Measurements from ENCODE around the gene RAP1GAP2.
A peak's percentile ranks its signal among the peaks of the same experiment; 100 is the strongest.
"Not testable (repeated sequence)": the region's sequence is repeated elsewhere in the genome, so short reads cannot be mapped to it uniquely, and the experiment has no call there.

RAP1GAP2 gene

DNA sequence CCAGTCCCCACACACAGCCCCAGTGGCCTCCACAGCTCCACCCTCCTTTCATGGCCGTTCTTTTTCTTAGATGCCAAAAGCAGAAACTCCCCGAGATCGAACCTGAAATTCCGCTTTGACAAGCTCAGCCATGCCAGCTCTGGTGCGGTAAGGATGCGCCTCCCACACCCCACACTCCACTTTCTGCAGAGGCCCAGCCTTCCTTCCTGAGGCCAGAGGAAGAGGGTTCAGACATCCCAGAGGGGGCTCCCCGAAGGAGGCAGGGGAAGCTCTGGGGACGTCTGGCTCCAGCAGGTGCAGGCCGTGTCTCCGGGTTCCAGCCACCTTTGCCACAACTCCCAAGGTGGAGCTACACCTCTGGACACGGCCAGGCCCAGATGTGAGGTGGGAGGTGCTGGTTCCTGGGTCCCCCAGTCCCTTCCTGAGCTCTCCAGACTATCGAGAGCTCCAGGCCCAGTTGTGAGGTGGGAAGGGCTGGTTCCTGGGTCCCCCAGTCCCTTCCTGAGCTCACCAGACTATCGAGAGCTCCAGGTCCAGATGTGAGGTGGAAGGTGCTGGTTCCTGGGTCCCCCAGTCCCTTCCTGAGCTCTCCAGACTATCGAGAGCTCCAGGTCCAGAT, 234.7 kb downstream of the RAP1GAP2 start:
- DNase-seq = not testable (repeated sequence)

DNA sequence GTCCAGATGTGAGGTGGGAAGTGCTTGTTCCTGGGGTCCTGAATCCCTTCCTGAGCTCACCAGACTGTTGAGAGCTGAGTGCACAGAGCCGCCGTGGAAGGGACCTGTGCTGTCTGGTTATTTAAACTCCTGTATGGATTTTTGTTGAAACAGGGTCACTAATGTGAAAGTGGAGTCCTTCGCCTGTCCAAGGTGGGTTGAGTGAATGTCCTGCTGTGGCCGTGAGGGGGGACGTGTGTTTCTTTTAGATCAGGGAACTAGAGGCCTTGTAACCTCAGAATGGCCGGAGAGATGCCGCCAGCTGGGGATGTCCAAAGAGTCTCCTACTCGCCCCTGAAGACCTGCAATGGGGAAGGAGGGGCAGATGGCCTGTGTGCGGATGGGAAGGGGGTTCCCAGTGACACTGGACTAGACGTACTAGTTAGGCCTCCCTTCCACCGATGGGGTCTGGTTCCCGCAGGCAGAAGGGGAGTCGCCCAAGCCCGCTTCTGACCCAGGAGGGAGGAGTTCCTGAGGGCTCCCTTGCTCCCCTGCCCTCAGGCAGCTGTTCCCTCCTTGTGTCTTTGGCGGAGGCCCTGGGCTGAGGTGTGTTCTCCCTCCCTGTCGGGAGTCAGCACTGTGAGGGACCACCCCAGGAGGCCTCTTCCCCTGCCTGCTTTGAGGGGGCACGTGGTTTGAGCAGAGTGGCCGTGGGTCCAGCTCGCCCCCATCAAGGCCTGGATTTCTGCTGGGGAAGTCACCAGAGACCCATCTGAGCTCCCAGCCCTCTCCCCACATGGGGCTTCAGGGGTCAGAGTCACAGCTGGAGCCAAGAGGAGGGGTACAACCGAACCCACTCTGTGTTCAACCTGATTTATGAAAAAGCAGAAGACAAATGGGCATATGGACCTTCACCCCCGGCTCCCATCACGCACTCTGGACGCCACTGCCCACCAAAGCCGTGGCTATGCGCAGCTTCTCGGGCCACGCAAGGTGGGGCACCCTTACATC, 236.3 kb downstream of the RAP1GAP2 start:
- no peak for DNase-seq

DNA sequence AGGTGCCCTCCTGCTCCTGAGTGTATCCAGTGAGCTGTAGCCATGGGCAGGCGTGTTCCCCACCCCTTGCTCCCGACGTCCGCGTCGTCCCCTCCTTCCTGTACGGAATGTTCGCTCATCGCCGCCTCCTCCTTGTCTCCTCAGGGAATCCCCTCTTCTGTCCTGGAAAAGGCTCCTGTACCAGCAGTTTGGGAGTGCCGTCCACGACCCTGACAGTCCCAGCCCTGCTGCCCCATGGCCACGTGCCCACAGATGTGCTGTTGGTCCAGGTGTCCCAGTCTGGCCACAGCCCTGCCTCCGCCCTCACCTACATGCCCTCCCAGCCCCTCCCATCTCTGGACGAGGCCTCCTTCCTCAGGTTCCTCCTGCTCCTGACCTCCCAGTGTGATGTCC, 237.0 kb downstream of the RAP1GAP2 start:
- no peak for DNase-seq

DNA sequence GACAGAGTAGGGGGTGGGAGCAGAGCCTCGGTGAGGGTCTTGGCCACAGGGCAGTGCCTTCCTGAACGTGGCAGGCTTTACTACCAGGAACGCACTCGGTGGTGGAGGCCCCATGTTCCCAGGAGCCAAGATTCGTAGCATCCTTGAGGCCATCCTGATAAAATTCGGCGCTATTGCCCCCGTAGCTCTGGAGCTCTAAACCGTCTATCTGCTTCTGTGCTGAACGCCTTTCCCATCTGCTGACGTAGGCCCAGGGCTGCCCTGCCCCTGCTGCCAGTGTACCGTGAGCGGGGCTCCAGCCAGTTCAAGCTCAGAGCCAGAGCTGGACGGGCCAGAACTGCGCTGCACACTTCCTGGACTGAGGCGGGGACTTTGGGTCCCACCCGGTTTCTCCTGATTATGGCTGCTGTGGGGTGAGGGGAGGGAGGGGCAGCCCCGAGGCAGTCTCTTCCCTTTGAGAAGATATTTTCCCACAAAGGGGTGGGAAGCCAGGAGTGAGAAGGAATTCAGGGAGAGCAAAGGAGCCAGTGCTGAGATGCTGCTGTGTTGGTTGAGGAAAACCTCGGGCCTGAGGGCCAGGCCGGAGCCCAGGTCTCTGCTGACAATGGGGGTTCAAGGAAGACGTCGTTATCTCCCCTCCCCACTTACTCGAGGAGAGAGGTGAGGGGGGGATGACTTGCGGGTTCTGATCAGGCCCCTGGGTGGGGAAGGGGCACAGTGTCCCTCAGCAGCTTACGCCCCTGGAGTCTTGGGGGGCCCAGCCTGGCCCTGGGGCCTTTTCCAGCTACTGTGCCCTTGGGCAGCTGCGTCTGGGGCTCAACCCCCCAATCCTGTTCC, 237.7 kb downstream of the RAP1GAP2 start:
- no peak for DNase-seq

DNA sequence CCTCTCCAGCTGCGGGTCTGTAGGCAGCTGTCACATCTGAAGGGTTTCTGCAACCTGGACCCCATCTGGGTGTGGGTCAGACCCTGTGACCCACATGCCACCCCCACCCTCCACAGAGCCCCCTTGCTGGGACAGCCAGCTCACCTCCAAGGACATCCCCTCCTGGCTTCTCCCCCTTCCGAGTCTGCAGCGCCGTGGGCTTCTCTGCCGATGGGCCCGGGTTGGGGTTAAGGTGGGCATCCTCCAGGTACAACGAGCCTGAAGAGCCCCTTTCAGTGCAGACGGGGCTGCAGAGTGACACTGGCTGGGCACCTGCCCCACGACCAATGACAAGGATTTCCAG, 238.3 kb downstream of the RAP1GAP2 start:
- DNase-seq = no peak

DNA sequence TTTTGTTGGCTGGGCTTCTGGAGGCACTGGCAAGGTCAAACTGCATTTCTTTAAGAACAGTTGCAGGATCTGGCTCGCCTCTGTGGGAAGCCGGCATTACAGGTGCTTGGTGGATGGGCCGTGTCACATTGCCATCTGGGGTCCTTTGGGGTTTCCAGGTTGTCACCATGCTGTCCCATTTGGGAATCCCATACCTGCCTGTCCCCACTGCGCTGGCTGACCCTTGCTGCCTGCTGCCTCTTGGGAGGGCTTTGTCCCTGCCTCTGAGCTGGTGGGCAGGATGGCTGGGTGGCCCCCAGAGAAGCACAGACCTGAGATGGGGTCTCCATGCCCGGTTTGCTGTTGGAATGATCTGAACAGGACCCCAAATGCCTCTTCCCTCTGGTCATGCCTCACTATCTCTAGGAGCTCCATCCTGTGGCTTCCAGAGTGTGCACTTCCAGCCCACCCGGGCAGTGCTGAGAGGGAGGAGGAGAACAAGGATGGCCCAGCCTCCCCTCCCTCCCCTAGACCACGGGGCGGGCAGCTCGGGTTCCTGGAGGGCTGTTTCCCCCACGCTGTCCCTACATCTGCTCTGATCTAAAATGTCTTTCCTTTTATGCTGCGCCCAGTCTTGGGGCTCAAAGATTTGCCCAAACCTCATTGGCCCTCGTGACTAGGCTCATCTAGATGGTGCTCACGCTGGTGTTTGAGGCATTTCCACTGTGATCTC, 239.2 kb downstream of the RAP1GAP2 start:
- DNase-seq = no peak

DNA sequence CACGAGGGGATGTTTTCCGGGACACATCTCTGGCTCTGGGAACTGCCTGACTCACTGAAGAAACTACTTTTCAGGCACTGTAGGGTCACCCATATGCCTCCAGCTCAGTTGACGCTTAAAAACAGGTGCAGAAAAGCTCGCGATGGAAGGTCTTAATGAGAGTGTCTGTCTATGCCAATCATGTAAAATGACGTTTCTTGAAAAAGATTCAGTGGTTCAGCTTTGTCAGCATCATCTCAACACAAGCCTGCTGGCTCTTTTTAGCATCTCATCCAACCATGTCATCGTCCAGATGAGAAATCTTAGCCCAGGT, 239.7 kb downstream of the RAP1GAP2 start:
- no peak for DNase-seq

DNA sequence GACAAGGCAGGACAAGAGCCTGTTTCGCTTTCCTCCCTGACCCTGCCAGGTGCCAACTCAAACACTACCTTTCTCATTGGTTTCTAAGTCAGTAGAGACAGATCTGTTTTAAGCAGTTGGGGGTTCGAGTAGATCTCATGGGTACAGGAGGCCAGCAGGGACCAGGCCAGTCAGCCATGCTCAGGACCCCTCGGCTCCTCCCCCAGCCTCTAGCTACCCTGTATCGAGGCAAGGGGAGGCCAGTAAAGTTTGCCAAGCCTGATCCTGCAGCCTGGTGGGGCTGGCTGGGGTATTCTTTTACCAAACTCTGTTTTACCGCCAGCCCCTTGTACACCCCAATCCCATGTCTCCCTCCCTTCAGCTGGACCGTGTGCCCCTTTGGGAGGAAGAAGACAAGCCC, 240.6 kb downstream of the RAP1GAP2 start:
- no peak for DNase-seq

DNA sequence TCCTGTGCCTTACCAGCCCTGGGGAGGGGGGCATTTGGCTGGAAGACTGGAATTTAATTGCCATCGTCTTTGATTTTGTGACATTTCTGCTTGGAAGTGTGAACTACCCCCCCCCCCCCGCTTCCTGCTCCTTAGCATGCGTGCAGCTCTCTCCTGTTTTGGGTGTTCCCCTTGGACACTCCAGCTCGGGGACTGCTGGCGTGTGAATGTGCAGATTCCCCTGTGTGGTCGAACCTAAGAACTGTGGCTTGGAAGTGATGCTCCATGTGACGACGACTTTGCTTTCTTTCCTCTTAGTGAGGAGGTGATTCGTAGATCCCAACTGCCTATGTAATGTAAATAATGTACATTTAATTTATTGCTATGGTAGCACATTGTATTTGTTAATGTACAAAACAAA, 241.0 kb downstream of the RAP1GAP2 start:
- DNase-seq = no peak

DNA sequence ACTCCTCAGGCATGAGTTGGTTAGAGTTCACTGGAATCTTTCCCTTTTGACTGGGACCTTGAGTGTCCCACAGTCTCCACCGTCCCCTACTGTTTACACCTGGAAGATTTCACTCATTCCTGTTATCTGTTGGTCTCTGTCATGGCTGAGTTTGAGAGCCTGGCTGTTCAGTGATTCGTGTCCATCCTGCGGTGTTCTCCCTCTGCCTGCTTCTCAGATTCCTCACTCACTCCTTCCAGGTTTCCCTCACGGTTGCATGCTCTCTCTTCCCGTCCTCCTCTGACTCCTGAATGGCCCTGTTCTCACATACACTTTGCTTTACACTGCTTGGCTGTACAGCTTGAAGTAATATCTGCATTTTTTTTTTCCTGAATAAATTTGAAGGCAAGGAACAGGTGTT, 242.7 kb downstream of the RAP1GAP2 start:
- no peak for DNase-seq

DNA sequence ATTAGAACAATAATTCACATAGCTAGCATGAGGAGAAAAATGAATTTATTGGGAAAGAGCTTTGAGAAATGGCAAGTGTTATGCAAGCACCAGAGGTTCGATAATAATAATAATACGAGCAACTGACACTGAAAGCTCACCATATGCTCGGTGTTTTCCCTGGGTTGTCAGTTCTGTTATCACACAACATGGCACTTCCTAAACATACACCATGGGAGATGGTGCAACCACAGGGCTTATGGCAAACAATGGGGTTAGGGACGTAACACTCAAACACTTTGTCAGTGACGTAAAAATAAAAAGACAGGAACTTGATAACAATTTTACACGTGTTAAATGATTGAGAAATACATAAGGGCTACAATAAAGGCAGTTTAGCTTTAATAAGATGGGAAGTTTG, 243.5 kb downstream of the RAP1GAP2 start:
- DNase-seq = no peak

DNA sequence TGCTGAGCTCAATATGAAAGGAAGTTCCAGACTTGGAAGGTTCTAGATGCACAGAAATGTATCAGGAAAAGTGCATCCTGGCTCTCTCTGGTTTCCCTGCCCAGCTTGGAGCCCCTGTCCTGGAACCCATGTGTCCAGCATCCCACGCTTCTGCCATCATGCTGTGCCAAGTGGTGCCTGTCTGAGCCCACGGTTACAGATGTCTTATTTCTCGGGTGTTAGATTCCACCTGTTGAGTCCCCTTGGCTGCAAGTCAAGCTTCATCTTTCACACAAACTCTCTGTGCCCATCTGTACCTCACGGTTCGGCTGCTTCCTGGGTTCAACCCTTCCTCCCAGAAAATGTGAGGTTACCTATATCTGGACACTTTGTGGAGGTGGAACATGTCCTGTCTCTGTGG, 244.6 kb downstream of the RAP1GAP2 start:
- DNase-seq = no peak

DNA sequence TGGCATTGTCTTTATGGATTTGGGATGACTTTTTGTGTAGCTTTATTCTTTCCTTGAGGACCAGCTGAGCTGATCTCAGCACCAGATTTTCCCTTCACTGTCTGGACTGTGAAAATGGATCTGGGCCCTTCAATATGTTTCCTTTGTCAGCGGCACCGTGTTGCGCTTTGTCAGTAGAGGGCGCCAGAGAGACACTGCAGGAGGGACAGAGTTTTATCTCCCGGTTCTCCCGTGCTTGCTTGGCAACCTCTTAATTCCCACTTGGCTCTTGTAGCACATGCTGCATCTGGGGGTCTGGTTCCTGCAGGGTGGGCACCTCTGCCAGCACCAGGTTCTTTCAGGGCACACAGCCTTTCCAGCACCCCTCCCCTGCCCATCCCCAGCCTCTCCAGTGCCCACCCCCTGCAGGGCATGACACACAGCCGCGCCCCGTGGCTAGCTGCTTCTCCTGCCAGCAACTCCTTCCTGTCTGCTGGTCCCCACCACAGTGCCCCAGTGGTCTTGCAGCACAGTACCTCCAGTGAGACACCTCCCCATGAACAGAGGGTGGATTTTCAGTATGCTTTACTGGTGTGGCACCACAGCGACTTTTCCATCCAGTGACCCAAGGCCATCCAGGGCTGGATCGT, 247.6 kb downstream of the RAP1GAP2 start:
- peak in 1 of 5 donors; percentile 15 for DNase-seq

DNA sequence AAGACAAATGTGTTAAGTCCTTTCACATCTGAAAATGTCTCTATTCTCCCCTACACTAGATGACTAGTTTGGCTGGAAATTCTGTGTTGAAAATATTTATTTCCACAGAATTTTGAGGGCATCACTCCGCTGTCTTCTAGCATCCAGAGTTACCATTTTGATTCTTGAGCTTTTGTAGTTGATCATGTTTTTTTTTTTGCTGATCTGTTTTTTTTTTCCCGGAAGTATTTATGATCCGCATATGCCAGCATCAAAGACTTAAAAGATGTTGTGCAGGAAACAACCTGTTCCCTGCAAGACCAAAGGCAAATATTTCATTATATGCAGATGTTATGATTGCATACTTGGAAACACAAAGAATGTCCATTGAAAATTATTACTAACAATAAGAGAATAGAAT, 250.5 kb downstream of the RAP1GAP2 start:
- no peak for DNase-seq

DNA sequence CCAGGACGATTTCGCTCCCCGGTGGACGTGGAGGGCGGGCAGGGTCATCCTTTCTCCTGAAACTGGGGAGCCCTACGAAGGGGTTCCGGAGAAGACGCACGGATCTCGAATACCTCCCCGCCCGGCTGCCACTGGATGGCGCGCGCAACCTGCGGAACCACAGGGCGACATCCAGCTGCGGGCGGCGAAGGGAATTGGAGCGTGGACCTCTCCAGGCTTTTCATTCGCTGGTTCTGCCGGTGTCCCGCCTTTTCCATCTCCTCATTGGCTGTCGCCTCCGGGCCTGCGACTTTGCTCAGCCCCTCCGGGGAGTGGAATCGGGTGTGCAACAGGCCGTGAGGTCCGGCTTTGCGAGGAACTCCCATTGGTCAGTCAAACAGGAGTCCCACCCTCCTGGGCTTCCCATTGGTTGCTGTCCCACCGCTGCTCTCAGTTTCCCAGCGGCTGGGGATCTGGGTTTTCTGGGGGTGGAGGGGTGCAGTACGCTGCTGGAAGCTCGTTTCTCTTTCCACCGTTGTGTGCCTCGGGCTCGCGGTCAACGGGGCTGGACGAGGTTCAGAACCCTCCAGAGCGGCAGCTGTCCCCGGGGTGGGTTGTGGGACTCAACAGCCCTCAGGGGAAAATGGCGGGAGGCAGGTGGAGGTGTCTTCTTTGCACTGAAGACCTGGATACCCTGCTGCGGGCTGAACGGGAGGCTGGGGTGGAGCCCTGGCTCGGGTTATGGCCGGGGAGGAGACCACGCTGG, 252.7 kb downstream of the RAP1GAP2 start:
- DNase-seq = peak; percentile 76 to 97 (median 89)

DNA sequence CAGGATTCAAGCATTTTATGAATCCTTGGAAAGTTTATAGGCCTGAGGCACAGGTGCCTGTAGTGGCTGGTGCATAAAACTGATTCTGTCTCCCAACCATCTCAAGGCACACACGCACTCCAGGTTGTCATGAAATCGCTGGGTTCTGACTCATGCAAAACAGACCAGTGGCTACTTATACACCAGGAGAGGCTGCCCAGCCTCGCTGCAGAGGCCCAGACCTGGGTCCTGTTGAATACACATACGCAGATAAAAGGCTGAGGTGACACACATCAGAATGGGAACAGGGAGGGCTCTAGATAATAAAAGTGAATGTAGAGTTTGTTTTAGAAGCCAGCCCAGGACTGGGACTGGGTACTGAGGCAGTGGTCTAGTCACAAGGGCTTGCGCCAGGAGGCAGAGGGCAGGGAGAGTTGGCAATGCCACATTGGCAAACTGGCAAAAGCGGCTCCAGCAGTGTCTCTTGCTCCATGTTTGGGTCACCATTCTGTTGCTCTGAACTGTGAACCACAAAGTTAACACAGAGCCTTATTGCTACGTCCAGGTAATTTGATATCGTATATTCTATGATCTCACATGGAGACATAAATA, 253.6 kb downstream of the RAP1GAP2 start:
- DNase-seq = no peak

DNA sequence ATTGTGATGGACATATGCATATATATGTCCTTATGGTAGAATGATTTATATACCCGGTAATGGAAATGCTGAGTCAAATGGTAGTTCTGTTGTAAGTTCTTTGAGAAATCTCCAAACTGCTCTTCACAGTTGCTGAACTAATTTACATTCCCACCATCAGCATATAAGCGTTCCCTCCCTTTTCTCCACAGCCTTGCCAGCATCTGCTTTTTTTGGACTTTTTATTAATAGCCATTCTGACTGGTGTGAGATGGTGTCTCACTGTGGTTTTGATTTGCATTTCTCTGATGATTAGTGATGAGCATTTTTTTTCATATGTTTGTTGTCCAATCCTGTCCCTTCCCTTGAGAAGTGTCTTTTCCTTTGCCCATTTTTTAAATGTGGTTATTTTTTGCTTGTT, 258.6 kb downstream of the RAP1GAP2 start:
- not testable (repeated sequence) for DNase-seq

DNA sequence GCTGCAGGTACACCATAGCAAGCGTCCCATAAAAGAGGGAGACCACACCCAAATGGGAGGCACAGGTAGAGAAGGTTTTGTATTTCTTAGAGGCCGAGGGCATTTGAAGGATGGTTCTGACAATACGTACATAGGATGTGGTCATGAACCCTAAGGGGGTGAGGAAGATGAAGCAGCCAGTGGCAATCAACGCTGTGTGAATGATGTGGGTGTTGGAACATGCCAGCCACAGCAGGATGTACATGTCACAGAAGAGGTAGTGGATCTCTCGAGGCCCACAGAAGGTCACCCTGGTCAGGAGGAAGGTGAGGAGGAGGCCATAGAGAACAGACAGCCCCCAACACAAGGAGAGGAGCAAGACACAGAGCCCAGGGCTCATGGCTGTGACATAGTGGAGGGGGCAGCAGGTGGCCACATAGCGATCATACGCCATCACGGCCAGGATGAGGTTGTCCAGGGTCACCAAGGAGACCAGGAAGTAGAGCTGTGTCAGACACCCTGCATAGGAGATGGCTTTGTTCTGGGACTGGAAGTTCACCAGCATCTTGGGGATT, 266.7 kb downstream of the RAP1GAP2 start:
- not testable (repeated sequence) for DNase-seq

DNA sequence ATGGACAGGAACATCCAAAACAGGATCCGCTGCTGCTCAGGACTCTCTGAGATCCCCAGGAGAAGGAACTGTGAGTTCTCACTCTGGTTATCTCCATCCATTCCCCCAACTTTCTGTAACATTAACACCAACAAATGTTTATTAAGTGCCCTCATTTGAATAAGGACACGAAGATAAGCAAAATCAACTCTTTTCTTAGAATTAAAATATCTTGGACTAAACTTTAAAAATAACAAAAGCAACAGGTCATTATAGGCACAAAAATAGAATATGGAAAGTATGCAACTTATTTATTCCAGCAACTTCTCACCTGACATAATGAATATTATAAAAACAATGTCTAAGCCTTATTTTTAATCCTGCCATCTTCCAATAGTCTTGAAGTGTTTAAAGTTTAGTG, 267.3 kb downstream of the RAP1GAP2 start, which contains the start of gene OR1D5:
OR1D5 (minus strand) TSS at position 101 of the 400 bp plus-strand sequence; CDS start at position 101, 0 bp downstream.
- not testable (repeated sequence) for DNase-seq

DNA sequence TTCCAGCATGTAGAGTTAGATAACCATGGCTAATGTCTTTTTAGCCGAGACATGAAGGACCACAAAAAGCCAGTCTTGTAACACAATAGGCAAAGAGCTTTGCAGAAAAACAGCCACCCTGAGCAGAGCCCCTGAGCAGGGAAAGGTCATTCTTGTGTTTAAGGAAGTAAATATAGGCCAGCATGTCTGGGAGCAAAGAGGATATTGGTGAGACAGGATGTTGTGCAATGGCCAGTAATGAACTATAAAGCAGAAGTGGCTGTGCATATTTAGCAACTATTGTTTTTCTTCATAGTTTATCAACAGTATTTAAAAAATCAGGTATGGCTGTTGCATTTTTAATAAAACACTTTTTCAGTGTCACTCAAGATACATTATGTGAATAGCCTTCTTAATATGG, 269.0 kb downstream of the RAP1GAP2 start:
- not testable (repeated sequence) for DNase-seq

DNA sequence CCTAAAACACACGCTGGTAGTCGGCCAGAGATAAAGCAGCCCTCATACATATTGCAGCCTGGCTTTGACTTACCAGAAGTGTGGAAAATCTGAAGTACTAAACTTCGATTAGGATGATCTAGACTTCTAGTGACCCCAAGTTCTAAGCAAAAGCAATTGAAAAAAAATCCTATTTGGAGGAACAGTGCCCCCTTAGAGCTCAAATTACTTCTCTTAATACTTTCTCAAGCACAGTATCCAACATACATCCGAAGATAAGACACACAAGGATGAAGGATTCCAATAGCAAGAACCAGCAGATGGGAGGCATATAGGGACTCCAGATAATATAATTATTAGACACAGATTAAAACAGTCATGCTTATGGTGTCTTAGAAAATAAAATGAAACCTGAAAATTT, 277.6 kb downstream of the RAP1GAP2 start:
- DNase-seq = not testable (repeated sequence)

Data from T-helper 1 cell (primary cell).